ENCODE results near the gene MASP2.

- TF ChIP-seq CTCF (IDR thresholded peaks at IDR 0.05; ENCODE audit: borderline replicate concordance, extremely low read depth, low read length, poor library complexity, severe bottlenecking) (no peak), EZH2 (IDR thresholded peaks at IDR 0.05; ENCODE audit: borderline replicate concordance, low read depth, low read length, severe bottlenecking) (no peak)
Measured at GRCh38 chr1:11030865-11031264, 16.2 kb downstream of the MASP2 start.

Measured in DND-41 (cell line).